Measurements from ENCODE around the gene MBTPS1.

Gene MBTPS1

DNA sequence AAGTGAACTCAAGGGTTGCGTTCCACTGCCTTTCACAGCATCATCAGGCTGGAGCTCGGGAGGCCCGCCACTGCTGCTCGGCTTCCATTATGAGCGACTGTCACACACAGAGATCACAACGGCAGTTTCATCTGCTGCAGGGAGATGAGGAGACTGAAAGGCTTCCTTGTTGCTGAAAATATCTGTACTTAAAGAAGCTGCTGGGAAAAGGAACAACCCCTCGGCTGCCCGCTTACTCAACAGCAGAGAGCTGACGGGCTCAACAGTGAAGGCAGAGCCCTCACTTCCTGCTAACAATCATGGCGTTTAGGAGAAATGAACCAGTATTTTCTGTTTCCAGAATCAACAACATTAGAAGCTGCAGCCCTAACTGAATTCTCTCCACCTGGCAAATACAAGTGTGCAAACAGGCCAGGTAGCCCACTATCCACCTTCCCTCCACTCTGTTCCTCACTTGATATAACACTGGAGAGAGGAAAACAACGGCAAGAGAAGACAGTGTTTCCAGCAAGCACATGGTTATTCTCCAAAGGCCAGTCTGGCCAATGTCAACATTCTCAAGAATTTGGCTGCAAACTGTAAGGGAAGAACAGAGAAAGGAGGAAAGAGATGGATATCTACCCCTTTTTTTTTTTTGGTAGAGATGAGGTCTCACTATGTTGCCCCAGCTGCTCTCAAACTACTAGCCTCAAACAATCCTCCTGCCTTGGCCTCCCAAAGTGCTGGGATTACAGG lies 33.7 kb downstream of the MBTPS1 start:
- Histone ChIP-seq H3K4me3 (ENCODE audit: low read depth, low read length) (no peak overlapping the region), H3K27ac (ENCODE audit: extremely low read depth, low read depth, low read length) (no peak overlapping the region), H3K4me1 (ENCODE audit: control insufficient read depth, insufficient read depth, low read length) (no peaks in the 10 kb centered on the region), H3K9me3 (ENCODE audit: control insufficient read depth, insufficient read depth, low read depth, low read length) (no peaks in the 10 kb centered on the region), H3K36me3 (ENCODE audit: control insufficient read depth in 2 of 2, insufficient read depth in 1 of 2, low read length in 2 of 2) (peaks cover 7 to 95% of the 10 kb centered on the region in 2 experiments; a peak in 2 of 3 replicates)
- ChIA-PET CTCF (interaction anchor here (0.7 to 5.7 kb wide), 7 partner anchors 17 to 197 kb away, joined by 3 to 31 read pairs (median 4); partner anchors contain the start of gene TAF1C), POLR2A (interaction anchor here (0.9 kb wide), 1 partner anchor 42 kb away, joined by 3 read pairs; no protein-coding TSS in a partner anchor)
- TF ChIP-seq ZNF121 (tag by site-specific recombination; IDR thresholded peaks at IDR 0.05) (0 out of 2 replicates have a peak, but pooled peaks have one; percentile 17), ZBTB48 (tag by site-specific recombination; IDR thresholded peaks at IDR 0.05) (no peak), SP7 (tag by site-specific recombination; IDR thresholded peaks at IDR 0.05) (no peak), ZNF623 (tag by site-specific recombination; IDR thresholded peaks at IDR 0.05) (no peak), TRIM28 (IDR thresholded peaks at IDR 0.05; ENCODE audit: borderline replicate concordance, low read length) (no peak), ZNF585B (tag by site-specific recombination; IDR thresholded peaks at IDR 0.05) (no peak), ZNF184 (tag by site-specific recombination; IDR thresholded peaks at IDR 0.05) (no peak), GLI4 (tag by site-specific recombination; IDR thresholded peaks at IDR 0.05) (no peak)
- TF ChIP-seq, protein P1, sequence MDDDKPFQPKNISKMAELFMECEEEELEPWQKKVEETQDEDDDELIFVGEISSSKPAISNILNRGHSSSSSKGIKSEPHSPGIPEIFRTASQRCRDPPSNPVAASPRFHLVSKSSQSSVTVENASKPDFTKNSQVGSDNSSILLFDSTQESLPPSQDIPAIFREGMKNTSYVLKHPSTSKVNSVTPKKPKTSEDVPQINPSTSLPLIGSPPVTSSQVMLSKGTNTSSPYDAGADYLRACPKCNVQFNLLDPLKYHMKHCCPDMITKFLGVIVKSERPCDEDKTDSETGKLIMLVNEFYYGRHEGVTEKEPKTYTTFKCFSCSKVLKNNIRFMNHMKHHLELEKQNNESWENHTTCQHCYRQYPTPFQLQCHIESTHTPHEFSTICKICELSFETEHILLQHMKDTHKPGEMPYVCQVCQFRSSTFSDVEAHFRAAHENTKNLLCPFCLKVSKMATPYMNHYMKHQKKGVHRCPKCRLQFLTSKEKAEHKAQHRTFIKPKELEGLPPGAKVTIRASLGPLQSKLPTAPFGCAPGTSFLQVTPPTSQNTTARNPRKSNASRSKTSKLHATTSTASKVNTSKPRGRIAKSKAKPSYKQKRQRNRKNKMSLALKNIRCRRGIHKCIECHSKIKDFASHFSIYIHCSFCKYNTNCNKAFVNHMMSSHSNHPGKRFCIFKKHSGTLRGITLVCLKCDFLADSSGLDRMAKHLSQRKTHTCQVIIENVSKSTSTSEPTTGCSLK (tag by site-specific recombination; IDR thresholded peaks at IDR 0.05) = no peak

DNA sequence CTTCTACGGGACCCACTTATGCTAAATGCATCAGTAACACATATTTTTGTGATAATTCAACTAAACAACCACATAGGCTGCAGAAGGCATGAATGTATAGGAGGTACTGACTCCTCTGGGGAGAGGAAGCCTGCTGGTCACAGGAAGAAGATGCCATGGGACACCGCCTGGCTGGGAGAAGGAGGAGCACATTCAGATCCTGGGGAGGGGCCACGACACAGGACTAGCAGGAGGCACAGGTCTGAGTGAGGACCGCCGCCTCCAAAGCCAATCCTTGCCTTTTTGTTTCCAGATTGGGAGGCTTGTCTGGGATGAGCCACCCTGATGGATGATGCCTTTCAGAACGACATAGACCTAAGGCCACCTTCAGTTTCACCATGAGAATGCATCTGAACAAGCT lies 34.6 kb downstream of the MBTPS1 start:
- Histone ChIP-seq H3K4me1 (ENCODE audit: control insufficient read depth, insufficient read depth, low read length) (no peaks in the 10 kb centered on the region), H3K9me3 (ENCODE audit: control insufficient read depth, insufficient read depth, low read depth, low read length) (no peaks in the 10 kb centered on the region), H3K27ac (ENCODE audit: extremely low read depth, low read depth, low read length) (no peak overlapping the region), H3K36me3 (ENCODE audit: control insufficient read depth in 2 of 2, insufficient read depth in 1 of 2, low read length in 2 of 2) (peaks cover 9 to 95% of the 10 kb centered on the region in 2 experiments; a peak in 2 of 3 replicates), H3K4me3 (ENCODE audit: low read depth, low read length) (no peak overlapping the region)
- ChIA-PET CTCF (interaction anchor here (0.5 to 5.7 kb wide), 4 partner anchors 16 to 155 kb away, joined by 3 to 31 read pairs (median 10); partner anchors contain the start of gene TAF1C), POLR2A (interaction anchor here (0.9 kb wide), 1 partner anchor 42 kb away, joined by 3 read pairs; no protein-coding TSS in a partner anchor)
- TF ChIP-seq ZNF48 (tag by site-specific recombination; IDR thresholded peaks at IDR 0.05) (no peak), SCRT2 (tag by site-specific recombination; IDR thresholded peaks at IDR 0.05) (0 out of 2 replicates have a peak, but pooled peaks have one; percentile 2)

DNA sequence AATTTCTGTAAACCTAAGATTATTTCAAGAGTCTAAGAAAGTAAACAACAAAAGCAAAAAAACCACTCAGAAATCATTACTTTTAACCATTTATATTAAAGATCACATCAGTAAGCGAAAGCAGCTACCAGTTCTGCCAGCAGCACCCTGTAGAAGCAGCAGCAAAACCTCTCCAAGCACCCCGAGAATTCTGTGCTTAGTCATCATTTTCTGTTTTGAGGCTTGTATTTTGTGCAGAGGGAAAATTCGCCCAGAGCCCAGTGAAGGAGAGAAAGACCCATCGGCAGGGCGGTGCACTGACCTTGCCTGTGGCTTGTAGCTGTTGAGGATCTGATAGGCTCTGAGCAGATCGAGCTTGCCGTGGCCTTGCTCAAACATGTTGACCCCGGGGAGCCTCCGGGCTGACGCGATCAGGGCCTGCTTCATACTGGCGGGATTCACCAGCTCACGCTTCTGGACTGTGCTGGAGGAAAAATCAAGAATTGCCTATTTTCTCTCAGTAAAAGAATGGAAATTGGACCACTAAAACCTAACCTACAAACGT lies 35.2 kb downstream of the MBTPS1 start:
- H3K4me1 ChIP-seq (ENCODE audit: control insufficient read depth, insufficient read depth, low read length) = no peaks in the 10 kb centered on the region
- ChIA-PET CTCF (interaction anchor here (0.6 to 0.9 kb wide), 4 partner anchors 82 to 227 kb away, joined by 3 to 4 read pairs (median 3); no protein-coding TSS in a partner anchor), POLR2A (no interaction called here)
- no peaks in the 10 kb centered on the region for H3K9me3 ChIP-seq (ENCODE audit: control insufficient read depth, insufficient read depth, low read depth, low read length)
- H3K4me3 ChIP-seq (ENCODE audit: low read depth, low read length) = no peak overlapping the region
- H3K27ac ChIP-seq (ENCODE audit: extremely low read depth, low read depth, low read length) = no peak overlapping the region
- H3K36me3 ChIP-seq (ENCODE audit: control insufficient read depth in 2 of 2, insufficient read depth in 1 of 2, low read length in 2 of 2) = peaks cover 15 to 92% of the 10 kb centered on the region in 2 experiments; a peak in 2 of 3 replicates
- TF ChIP-seq SP7 (tag by site-specific recombination; IDR thresholded peaks at IDR 0.05) = no peak
- TF ChIP-seq BCL11A (tag by site-specific recombination; IDR thresholded peaks at IDR 0.05; ENCODE audit: low read depth) = no peak
- TF ChIP-seq ZNF785 (tag by site-specific recombination; IDR thresholded peaks at IDR 0.05) = no peak
- TF ChIP-seq, protein P2, sequence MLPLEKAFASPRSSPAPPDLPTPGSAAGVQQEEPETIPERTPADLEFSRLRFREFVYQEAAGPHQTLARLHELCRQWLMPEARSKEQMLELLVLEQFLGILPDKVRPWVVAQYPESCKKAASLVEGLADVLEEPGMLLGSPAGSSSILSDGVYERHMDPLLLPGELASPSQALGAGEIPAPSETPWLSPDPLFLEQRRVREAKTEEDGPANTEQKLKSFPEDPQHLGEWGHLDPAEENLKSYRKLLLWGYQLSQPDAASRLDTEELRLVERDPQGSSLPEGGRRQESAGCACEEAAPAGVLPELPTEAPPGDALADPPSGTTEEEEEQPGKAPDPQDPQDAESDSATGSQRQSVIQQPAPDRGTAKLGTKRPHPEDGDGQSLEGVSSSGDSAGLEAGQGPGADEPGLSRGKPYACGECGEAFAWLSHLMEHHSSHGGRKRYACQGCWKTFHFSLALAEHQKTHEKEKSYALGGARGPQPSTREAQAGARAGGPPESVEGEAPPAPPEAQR (tag by site-specific recombination; IDR thresholded peaks at IDR 0.05) = no peak
- no peak for TF ChIP-seq ZNF19 (tag by site-specific recombination; IDR thresholded peaks at IDR 0.05; ENCODE audit: low read depth)
- no peak for TF ChIP-seq ZNF202 (tag by site-specific recombination; IDR thresholded peaks at IDR 0.05; ENCODE audit: borderline replicate concordance)
- no peak for TF ChIP-seq ZFP41 (tag by site-specific recombination; IDR thresholded peaks at IDR 0.05; ENCODE audit: borderline replicate concordance)
- no peak for TF ChIP-seq ZNF510 (tag by site-specific recombination; IDR thresholded peaks at IDR 0.05; ENCODE audit: insufficient replicate concordance)
- no peak for TF ChIP-seq ZNF621 (tag by site-specific recombination; IDR thresholded peaks at IDR 0.05)
- TF ChIP-seq, protein P3, sequence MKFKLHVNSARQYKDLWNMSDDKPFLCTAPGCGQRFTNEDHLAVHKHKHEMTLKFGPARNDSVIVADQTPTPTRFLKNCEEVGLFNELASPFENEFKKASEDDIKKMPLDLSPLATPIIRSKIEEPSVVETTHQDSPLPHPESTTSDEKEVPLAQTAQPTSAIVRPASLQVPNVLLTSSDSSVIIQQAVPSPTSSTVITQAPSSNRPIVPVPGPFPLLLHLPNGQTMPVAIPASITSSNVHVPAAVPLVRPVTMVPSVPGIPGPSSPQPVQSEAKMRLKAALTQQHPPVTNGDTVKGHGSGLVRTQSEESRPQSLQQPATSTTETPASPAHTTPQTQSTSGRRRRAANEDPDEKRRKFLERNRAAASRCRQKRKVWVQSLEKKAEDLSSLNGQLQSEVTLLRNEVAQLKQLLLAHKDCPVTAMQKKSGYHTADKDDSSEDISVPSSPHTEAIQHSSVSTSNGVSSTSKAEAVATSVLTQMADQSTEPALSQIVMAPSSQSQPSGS (tag by site-specific recombination; IDR thresholded peaks at IDR 0.05; ENCODE audit: low read depth) = no peak
- TF ChIP-seq, protein P4, sequence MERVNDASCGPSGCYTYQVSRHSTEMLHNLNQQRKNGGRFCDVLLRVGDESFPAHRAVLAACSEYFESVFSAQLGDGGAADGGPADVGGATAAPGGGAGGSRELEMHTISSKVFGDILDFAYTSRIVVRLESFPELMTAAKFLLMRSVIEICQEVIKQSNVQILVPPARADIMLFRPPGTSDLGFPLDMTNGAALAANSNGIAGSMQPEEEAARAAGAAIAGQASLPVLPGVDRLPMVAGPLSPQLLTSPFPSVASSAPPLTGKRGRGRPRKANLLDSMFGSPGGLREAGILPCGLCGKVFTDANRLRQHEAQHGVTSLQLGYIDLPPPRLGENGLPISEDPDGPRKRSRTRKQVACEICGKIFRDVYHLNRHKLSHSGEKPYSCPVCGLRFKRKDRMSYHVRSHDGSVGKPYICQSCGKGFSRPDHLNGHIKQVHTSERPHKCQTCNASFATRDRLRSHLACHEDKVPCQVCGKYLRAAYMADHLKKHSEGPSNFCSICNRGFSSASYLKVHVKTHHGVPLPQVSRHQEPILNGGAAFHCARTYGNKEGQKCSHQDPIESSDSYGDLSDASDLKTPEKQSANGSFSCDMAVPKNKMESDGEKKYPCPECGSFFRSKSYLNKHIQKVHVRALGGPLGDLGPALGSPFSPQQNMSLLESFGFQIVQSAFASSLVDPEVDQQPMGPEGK (tag by site-specific recombination; IDR thresholded peaks at IDR 0.05) = no peak
- TF ChIP-seq ZNF768 (tag by site-specific recombination; IDR thresholded peaks at IDR 0.05) = no peak
- no peak for TF ChIP-seq ZNF501 (tag by site-specific recombination; IDR thresholded peaks at IDR 0.05)
- no peak for TF ChIP-seq ZNF24 (tag by site-specific recombination; IDR thresholded peaks at IDR 0.05)

Measured in HEK293 (cell line).